Measurements from ENCODE around the gene PRDX5. TPM values are rescaled to one million over a fixed set of nuclear protein-coding genes. Genes with fewer than 3 reads are reported as not detected.

PRDX5 gene
- total and polyA plus RNA-seq, 4 donors = 165 to 777 (median 374) TPM

- peaks cover 0 to 12% (median 8%) of the 10 kb centered on the region in 5 donors for H3K4me1 ChIP-seq (ENCODE audit: control insufficient read depth in 5 of 5, insufficient read depth in 5 of 5, low read length in 5 of 5)
- no peak overlapping the region for H3K9ac ChIP-seq (ENCODE audit: insufficient read depth in 1 of 2, low read length in 2 of 2)
- TF ChIP-seq, protein P1, sequence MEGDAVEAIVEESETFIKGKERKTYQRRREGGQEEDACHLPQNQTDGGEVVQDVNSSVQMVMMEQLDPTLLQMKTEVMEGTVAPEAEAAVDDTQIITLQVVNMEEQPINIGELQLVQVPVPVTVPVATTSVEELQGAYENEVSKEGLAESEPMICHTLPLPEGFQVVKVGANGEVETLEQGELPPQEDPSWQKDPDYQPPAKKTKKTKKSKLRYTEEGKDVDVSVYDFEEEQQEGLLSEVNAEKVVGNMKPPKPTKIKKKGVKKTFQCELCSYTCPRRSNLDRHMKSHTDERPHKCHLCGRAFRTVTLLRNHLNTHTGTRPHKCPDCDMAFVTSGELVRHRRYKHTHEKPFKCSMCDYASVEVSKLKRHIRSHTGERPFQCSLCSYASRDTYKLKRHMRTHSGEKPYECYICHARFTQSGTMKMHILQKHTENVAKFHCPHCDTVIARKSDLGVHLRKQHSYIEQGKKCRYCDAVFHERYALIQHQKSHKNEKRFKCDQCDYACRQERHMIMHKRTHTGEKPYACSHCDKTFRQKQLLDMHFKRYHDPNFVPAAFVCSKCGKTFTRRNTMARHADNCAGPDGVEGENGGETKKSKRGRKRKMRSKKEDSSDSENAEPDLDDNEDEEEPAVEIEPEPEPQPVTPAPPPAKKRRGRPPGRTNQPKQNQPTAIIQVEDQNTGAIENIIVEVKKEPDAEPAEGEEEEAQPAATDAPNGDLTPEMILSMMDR (IDR thresholded peaks at IDR 0.05; ENCODE audit: control extremely low read depth, extremely low read depth) = no peak
- WGBS, 2 donors = 62 to 75% methylated on average over 28 to 29 of the region's 29 CpGs
- peaks cover 0 to 13% (median 0%) of the 10 kb centered on the region in 3 donors for H3K27me3 ChIP-seq (ENCODE audit: control insufficient read depth in 3 of 3, insufficient read depth in 3 of 3, low read length in 2 of 3)
- no peak for DNase-seq
- H3K36me3 ChIP-seq (ENCODE audit: control insufficient read depth in 4 of 4, insufficient read depth in 4 of 4, low read length in 4 of 4) = peaks cover 0 to 4% (median 0%) of the 10 kb centered on the region in 4 donors
- H3K27ac ChIP-seq (ENCODE audit: low read depth in 1 of 2, low read length in 1 of 2) = no peak overlapping the region
- H3K4me3 ChIP-seq = no peak overlapping the region
- no peak for ATAC-seq (ENCODE audit: insufficient read depth, low FRiP score)
- H3K9me3 ChIP-seq (ENCODE audit: control insufficient read depth in 4 of 4, insufficient read depth in 3 of 4, low read length in 3 of 4) = no peaks in the 10 kb centered on the region
These were observed 25.2 kb downstream of the PRDX5 start for GRCh38 chr11:64342869-64343745.

DNA sequence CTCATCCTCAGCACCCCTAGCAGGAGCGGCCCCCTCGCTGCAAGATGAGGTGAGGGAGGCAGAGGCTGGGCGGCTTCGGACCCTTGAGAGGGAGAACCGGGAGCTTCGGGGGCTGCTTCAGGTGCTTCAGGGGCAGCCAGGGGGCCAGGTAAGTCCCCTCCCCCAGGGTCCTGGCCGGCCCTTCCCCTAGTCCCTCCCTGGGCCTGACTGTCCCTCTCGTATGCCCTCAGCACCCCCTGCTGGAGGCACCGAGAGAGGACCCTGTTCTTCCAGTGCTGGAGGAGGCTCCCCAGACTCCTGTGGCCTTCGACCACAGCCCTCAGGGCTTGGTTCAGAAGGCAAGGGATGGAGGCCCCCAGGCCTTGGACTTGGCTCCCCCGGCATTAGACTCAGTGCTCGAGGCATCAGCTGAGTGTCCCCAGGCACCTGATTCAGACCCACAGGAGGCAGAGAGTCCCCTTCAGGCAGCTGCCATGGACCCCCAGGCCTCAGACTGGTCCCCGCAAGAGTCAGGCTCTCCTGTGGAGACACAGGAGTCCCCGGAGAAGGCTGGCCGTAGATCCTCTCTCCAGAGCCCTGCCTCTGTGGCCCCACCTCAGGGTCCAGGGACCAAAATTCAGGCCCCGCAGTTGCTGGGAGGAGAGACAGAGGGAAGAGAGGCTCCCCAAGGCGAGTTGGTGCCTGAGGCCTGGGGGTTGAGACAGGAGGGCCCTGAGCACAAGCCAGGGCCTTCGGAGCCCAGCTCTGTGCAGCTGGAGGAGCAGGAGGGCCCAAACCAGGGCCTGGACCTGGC, 26.0 kb downstream of the PRDX5 start:
- TF ChIP-seq, protein P1 (IDR thresholded peaks at IDR 0.05; ENCODE audit: control extremely low read depth, extremely low read depth) = no peak
- peaks cover 0 to 13% (median 0%) of the 10 kb centered on the region in 3 donors for H3K27me3 ChIP-seq (ENCODE audit: control insufficient read depth in 3 of 3, insufficient read depth in 3 of 3, low read length in 2 of 3)
- H3K36me3 ChIP-seq (ENCODE audit: control insufficient read depth in 4 of 4, insufficient read depth in 4 of 4, low read length in 4 of 4) = peaks cover 0 to 4% (median 0%) of the 10 kb centered on the region in 4 donors
- H3K4me3 ChIP-seq = no peak overlapping the region
- H3K4me1 ChIP-seq (ENCODE audit: control insufficient read depth in 5 of 5, insufficient read depth in 5 of 5, low read length in 5 of 5) = peaks cover 0 to 17% (median 12%) of the 10 kb centered on the region in 5 donors
- no peak overlapping the region for H3K9ac ChIP-seq (ENCODE audit: insufficient read depth in 1 of 2, low read length in 2 of 2)
- H3K27ac ChIP-seq (ENCODE audit: low read depth in 1 of 2, low read length in 1 of 2) = no peak overlapping the region
- 82 to 89% methylated on average over 18 of the region's 18 CpGs for WGBS, 2 donors
- DNase-seq (no peak), ATAC-seq (ENCODE audit: insufficient read depth, low FRiP score) (no peak)
- H3K9me3 ChIP-seq (ENCODE audit: control insufficient read depth in 4 of 4, insufficient read depth in 3 of 4, low read length in 3 of 4) = no peaks in the 10 kb centered on the region

DNA sequence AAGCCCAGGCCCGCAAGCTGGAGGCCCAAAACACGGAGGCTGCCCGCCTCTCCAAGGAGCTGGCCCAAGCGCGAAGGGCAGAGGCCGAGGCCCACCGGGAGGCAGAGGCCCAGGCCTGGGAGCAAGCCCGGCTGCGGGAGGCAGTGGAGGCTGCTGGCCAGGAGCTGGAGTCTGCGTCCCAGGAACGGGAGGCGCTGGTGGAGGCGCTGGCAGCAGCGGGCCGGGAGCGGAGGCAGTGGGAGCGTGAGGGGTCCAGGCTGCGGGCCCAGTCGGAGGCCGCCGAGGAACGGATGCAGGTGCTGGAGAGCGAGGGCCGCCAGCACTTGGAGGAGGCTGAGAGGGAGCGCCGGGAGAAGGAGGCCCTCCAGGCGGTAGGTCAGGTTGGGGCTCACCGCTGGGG, 26.9 kb downstream of the PRDX5 start:
- TF ChIP-seq, protein P1 (IDR thresholded peaks at IDR 0.05; ENCODE audit: control extremely low read depth, extremely low read depth) = no peak
- Histone ChIP-seq H3K9ac (ENCODE audit: insufficient read depth in 1 of 2, low read length in 2 of 2) (no peak overlapping the region), H3K27ac (ENCODE audit: low read depth in 1 of 2, low read length in 1 of 2) (no peak overlapping the region), H3K9me3 (ENCODE audit: control insufficient read depth in 4 of 4, insufficient read depth in 3 of 4, low read length in 3 of 4) (no peaks in the 10 kb centered on the region), H3K4me3 (no peak overlapping the region), H3K36me3 (ENCODE audit: control insufficient read depth in 4 of 4, insufficient read depth in 4 of 4, low read length in 4 of 4) (peaks cover 0 to 4% (median 0%) of the 10 kb centered on the region in 4 donors), H3K4me1 (ENCODE audit: control insufficient read depth in 5 of 5, insufficient read depth in 5 of 5, low read length in 5 of 5) (peaks cover 0 to 17% (median 12%) of the 10 kb centered on the region in 5 donors), H3K27me3 (ENCODE audit: control insufficient read depth in 3 of 3, insufficient read depth in 3 of 3, low read length in 2 of 3) (peaks cover 0 to 13% (median 0%) of the 10 kb centered on the region in 3 donors)
- 94 to 96% methylated on average over 28 of the region's 28 CpGs for WGBS, 2 donors
- DNase-seq (no peak), ATAC-seq (ENCODE audit: insufficient read depth, low FRiP score) (no peak)
